COLO668 (cell line): ENCODE data around the gene ETV3L.

Experiments
- DNase-seq: peaks from one replicate; lab custom pipeline; 2025; ENCODE audit not compliant: unreplicated experiment; lab: John Stamatoyannopoulos, UW

The ETV3L gene

DNA sequence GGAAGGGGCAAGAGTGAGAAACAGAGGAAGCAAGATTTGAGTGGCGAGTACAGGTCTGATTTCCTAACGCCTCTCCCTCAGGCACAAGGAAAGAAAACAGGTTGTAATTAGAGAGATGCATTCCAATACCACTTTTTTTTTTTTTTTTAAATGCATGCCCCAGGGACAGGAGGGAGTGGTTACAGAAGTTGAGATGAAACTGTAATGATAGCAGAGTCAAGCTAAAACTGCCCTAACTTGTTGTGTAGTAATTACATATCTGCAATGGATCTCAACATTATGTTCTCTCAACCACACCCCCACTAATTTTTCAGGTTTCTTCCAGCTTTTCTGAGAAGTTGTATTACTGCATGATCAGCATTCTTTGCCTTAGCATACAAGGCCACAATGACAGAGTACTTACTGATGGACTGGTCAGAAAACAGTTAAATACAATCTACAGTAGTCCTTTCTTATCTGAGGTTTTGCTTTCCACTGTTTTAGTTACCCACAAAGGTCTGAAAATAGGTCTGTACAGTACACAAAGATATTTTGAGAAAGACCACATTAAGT, 33.1 kb upstream of the ETV3L start:
- no peak for DNase-seq

DNA sequence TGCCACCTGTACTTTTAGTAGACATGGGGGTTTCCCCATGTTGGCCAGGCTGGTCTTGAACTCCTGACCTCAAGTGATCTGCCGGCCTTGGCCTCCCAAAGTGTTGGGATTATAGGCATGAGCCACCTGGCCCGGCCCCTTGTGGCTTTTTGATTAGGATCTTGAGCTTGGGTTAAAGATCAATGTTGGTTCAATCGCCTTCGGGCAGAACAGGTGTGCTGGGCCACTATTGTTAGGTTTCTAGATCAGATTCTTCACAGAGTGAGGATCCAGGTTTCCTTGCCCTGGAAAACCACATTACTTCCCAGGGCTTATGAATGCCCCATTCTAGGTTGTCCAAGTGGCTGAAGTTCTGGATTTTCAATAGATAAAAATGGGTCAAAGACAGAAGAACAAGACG, 32.5 kb upstream of the ETV3L start:
- no peak for DNase-seq

- no peak for DNase-seq
Measured at GRCh38 chr1:157131281-157131680, 31.7 kb upstream of the ETV3L start.

DNA sequence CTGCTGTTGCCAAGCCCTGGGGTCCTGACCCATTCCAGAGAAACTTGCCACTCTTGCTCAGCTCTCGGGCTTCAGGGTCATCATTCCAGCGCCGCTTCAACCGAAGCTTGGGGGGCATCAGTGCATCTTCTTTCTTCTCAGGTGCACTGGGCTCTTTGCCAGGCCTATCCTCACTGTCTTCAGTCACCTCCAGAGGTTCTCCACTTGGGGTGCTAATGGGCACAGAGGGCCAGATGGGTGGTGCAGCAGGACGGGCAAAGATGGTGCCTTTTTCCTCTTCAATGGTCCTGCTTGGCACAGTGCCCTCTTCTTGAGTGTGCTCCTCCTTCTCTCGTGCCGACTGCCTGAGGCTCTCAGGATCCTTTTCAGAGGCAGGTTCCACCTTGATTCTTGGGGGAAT, 25.2 kb upstream of the ETV3L start:
- no peak for DNase-seq

DNA sequence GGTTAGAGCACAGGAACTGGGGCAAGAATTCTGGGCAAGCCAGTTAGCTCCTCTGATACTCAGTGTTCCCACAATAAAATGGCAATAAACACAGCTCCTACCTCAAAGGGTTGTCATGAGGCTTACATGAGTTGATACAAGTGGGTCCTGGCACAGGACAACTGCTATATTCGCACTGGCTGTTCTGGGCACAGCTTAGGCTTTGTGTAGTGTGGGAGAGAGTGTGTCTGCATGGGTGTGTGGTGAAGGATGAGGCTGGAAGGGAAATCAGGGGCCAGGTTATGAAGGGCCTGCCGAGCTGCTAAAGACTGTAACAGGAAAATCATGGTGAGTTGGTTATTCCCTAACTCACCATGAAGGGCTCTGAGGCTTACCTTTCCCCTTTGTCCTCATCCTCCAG, 19.8 kb upstream of the ETV3L start:
- DNase-seq = no peak

DNA sequence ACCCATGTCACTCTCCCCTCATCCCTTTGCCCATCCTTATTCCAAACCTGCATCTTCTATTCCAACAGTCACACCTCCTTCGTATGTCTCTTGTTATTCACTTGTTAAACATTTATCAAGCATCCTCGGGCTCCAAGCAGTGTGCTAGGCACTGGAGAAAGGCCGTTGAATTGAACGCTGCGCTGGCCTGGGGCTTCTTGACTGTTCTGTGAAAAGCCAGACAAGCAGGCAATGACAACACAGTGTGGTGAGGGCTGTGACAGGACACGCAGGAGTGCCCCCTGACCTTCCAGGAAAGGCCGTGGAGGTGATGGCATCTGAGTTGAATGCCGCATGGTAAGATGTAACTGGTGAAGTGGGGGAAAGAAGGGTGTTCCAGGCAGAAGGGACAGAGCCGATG, 19.4 kb upstream of the ETV3L start:
- DNase-seq = no peak

GRCh38 chr1:157117527-157118057, 18.0 kb upstream of the ETV3L start:
- no peak for DNase-seq

GRCh38 chr1:157116737-157117103, 17.1 kb upstream of the ETV3L start:
- no peak for DNase-seq

GRCh38 chr1:157115851-157116736, 16.5 kb upstream of the ETV3L start:
- no peak for DNase-seq

DNA sequence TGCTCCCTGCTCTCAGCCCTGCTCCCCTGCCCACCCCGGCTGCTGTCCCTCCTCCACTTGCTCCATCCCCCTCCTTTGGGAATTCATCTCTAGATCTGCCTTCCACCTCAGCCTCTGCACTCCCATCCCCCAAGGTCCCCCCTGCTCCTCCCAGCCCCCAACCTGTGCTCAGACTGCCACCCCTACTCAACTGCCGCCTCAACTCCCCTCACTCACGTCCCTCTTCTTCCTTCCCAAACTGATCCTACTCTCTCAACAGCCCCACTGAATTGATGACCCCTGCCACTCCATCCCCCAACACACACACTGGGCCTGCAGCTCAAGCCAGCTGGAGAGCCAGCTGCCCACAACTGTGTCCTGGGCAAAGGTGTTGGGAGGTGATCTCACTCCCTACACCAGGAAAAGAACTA, 15.8 kb upstream of the ETV3L start:
- no peak for DNase-seq

- no peak for DNase-seq
Measured at GRCh38 chr1:157114183-157115121, 14.8 kb upstream of the ETV3L start.

DNA sequence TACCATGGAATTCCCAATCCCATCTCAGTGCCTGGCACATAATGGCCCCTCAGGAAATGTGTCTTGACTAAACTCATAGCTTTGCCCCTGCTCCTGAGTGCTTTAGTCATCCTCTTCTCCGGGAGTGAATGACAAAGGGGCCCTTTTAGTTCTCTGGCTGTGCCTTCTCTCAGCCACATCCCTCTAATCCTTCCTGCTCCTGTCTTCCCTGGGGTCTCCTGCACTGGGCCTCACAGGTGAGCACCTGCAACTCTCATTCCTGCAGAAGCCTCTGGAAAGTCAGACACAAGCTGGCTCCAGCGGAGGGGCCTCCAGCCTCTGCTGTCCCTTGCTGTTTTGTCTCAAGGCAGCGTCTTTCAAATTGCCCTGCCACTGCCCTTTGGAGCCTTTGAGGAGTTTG, 14.0 kb upstream of the ETV3L start:
- DNase-seq = no peak

DNA sequence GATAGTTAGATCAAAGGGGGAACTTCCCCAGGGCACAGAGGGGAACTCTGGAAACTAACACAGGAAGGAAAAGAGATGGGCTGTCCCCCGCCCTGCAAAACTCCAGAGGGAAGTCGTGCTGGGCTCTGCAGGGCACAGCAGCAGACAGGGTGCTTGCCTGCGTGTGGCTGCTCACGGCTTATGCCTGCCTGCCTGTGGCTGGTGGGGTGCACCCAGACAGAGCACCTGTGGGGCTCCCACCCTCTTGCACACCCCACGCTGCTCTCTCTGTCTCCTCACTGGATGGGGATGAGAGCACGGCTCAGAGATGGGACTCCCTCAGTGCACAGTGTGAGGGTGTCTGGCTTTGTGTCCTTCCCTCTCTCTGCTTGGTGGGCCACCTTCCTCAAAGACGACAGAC, 13.5 kb upstream of the ETV3L start:
- no peak for DNase-seq

DNA sequence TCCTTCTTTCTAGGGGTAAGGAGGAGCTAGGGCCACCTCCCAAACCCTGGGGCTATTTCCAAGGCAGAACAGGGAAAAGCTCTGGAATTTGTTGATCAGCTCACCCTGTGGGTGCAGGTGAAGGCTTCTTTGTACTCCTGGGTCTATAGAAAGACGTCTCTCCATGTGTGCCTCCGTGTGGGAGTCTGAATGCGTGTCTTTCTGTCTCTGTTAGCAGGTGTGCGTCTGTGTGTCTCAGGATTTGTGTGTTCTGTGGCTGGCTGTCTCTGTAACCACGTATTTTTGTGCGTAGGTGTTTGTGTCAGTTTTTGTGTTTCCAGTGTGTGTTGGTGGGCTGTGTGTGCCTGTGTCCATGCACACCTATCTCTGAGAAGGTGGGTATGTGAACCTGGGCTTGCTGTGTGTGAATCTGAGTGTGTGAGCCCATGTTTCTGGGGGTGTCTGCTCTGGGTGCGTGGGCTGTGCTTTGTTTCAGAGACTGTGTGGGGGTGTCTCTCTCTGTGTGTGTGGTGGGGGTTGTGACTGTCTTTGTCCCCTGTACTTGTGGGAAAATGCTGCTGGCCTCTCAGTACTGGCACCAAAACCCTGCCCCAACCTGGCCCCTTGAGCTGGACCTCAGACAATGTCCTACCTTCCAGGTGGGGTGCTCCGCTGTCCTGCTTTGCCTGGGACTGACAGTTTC, 12.7 kb upstream of the ETV3L start:
- no peak for DNase-seq

DNA sequence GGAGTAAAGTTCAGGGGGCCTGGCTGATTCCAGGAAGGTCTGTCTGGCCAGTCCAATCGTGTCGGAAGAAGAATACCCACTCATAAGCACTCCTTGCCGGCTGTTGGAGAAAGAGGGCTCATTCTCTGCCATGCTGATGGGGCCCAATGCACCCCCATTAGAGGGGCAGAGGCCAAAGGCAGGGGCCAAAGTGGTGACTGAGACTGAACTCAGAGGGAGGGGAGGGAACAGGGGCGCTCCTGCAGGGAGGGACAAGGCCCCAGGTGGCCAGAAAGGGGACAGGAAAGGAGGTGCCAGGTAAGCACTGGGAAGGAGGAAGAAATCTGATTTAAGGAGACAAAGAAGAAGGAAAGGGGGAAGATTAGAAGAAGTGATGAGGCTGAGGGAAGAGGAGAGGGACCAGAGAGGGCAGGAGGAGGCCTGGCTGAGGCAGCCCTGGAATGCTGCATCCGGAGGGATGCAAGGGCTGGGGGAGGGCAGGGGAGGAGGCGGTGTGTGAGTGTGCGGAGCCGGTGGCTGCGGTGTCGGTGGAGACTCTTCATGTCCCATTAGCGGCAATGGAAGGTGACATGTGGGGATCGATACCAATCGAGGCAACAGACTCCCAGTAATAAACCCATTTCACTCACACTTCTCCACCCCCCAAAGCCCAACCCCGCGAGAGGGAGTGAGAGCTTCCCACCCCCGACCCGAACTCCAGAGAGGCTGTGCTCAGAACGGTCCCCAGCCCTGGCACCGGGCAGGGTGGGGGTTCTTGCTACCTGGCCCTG, 12.0 kb upstream of the ETV3L start:
- no peak for DNase-seq

- DNase-seq = no peak
Measured at GRCh38 chr1:157110686-157111085, 11.1 kb upstream of the ETV3L start.

DNA sequence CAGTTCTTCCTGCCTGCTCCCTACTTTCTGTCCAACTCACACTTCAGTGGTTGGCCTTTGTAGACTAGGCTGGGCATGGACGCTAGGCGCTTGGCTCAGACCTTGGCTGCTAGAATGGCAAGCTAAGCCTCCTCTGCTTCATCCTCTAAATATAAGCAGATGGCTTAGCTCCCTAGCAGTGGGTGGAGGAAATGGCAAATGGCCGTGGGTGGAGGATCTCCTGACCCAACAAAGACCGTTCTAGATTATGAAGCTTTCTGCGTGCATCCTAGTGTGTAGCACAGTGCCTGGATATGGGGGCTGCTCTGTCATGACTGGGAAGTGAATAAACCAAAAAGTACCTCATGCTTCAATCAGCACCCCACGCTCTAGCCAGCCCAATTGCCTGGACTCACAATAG, 10.4 kb upstream of the ETV3L start:
- DNase-seq = no peak

GRCh38 chr1:157108448-157108847, 8.8 kb upstream of the ETV3L start:
- DNase-seq = no peak

DNA sequence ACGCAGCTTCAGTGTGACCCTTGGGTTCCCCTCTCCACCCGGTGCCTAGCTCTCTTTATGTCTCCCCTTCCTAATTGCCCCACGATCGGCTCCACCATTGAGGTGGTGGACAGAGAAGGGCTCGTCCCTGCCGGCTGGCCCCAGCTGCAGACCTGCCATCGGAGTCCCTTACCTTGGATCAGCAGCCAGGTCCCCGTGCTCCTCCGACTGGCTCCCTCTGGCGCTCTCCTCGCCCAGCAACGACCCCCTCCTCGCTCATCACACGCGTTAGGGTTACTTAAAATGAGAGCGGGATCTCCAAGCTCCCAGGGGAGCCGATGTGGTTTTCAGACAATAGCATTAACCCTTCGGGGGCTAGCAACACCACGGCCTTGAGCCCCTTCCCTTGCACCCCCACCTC, 8.1 kb upstream of the ETV3L start:
- DNase-seq = no peak

- DNase-seq = no peak
Measured at GRCh38 chr1:157106813-157107189, 7.2 kb upstream of the ETV3L start.
